Glomerular visceral epithelial cell (primary cell): ENCODE results near the gene HRG.

Experiments
- DNase-seq: peaks from one replicate; pipeline ENCODE4 v3.0.0-alpha.2; 2016; ENCODE audit errors: extremely low spot score

Gene HRG

DNA sequence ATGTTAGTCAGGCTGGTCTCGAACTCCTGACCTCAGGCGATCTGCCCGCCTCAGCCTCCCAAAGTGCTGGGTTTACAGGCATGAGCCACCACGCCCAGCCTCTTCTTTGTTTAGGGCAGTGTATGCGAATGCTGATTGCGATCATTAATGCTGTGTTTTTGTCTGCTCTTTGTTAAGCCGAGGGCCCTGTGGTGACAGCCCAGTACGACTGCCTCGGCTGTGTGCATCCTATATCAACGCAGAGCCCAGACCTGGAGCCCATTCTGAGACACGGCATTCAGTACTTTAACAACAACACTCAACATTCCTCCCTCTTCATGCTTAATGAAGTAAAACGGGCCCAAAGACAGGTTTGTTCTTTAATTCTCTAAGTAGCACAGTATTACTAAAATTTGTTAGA is 59.1 kb downstream of the HRG start:
- no peak for DNase-seq
